HEK293 (cell line): ENCODE data around the gene FYTTD1.
A peak's percentile ranks its signal among the peaks of the same experiment; 100 is the strongest.

Source experiments
- BCL11A ChIP-seq: fragments of 450-650 bp; formaldehyde crosslinking; IDR thresholded peaks from 2 replicates; pipeline ENCODE4 v1.5.1; 2016; ENCODE audit warnings: low read depth, missing biosample characterization, missing genetic modification characterization
- BCL6B ChIP-seq: fragments of 450-650 bp; formaldehyde crosslinking; IDR thresholded peaks from 2 replicates; pipeline ENCODE4 v1.5.1; 2017; ENCODE audit warnings: missing biosample characterization, missing genetic modification characterization
- GFI1B ChIP-seq: fragments of 450-650 bp; formaldehyde crosslinking; IDR thresholded peaks from 2 replicates; pipeline ENCODE4 v1.5.1; 2016; ENCODE audit warnings: missing biosample characterization, missing genetic modification characterization
- GLI2 ChIP-seq: fragments of 450-650 bp; formaldehyde crosslinking; IDR thresholded peaks from 2 replicates; pipeline ENCODE4; 2017; ENCODE audit warnings: missing biosample characterization, missing genetic modification characterization, low read depth, borderline replicate concordance
- GLI4 ChIP-seq: fragments of 450-650 bp; formaldehyde crosslinking; IDR thresholded peaks from 2 replicates; pipeline ENCODE4 v1.5.1; 2016; ENCODE audit warnings: missing biosample characterization, missing genetic modification characterization
- PRDM10 ChIP-seq: fragments of 450-650 bp; formaldehyde crosslinking; IDR thresholded peaks from 2 replicates; pipeline ENCODE4 v1.5.1; 2016; ENCODE audit warnings: missing biosample characterization, missing genetic modification characterization
- SCRT2 ChIP-seq: fragments of 450-650 bp; formaldehyde crosslinking; IDR thresholded peaks from 2 replicates; pipeline ENCODE4 v1.5.1; 2016; ENCODE audit warnings: missing biosample characterization, missing genetic modification characterization
- ZBTB49 ChIP-seq: fragments of 450-650 bp; formaldehyde crosslinking; IDR thresholded peaks from 2 replicates; pipeline ENCODE4 v1.5.1; 2016; ENCODE audit warnings: missing biosample characterization, missing genetic modification characterization, low read depth
- ZBTB7A ChIP-seq: fragments of 450-650 bp; formaldehyde crosslinking; IDR thresholded peaks from 2 replicates; pipeline ENCODE4 v1.5.1; 2016; ENCODE audit warnings: low read depth, missing biosample characterization, missing genetic modification characterization
- ZFP37 ChIP-seq: fragments of 450-650 bp; formaldehyde crosslinking; IDR thresholded peaks from 2 replicates; pipeline ENCODE4 v1.5.1; 2016; ENCODE audit warnings: missing biosample characterization, missing genetic modification characterization
- ZNF155 ChIP-seq: fragments of 450-650 bp; formaldehyde crosslinking; IDR thresholded peaks from 2 replicates; pipeline ENCODE4 v1.5.1; 2016; ENCODE audit warnings: missing biosample characterization, missing genetic modification characterization
- ZNF169 ChIP-seq: fragments of 450-650 bp; formaldehyde crosslinking; IDR thresholded peaks from 2 replicates; pipeline ENCODE4 v1.5.1; 2016; ENCODE audit warnings: missing biosample characterization, missing genetic modification characterization
- ZNF18 ChIP-seq: fragments of 450-650 bp; formaldehyde crosslinking; IDR thresholded peaks from 2 replicates; pipeline ENCODE4 v1.5.1; 2016; ENCODE audit warnings: missing biosample characterization, missing genetic modification characterization
- ZNF223 ChIP-seq: fragments of 450-650 bp; formaldehyde crosslinking; IDR thresholded peaks from 2 replicates; pipeline ENCODE4 v1.5.1; 2016; ENCODE audit warnings: missing biosample characterization, missing genetic modification characterization
- ZNF280D ChIP-seq: fragments of 450-650 bp; formaldehyde crosslinking; IDR thresholded peaks from 2 replicates; pipeline ENCODE4 v1.5.1; 2016; ENCODE audit warnings: missing biosample characterization, missing genetic modification characterization
- ZNF292 ChIP-seq: fragments of 450-650 bp; formaldehyde crosslinking; IDR thresholded peaks from 2 replicates; pipeline ENCODE4 v1.5.1; 2016; ENCODE audit warnings: low read depth, missing biosample characterization, missing genetic modification characterization, borderline replicate concordance
- ZNF350 ChIP-seq: fragments of 450-650 bp; formaldehyde crosslinking; IDR thresholded peaks from 2 replicates; pipeline ENCODE4 v1.5.0; 2017; ENCODE audit warnings: missing biosample characterization, mild to moderate bottlenecking, missing genetic modification characterization
- ZNF544 ChIP-seq: fragments of 450-650 bp; formaldehyde crosslinking; IDR thresholded peaks from 2 replicates; pipeline ENCODE4 v1.5.0; 2017; ENCODE audit warnings: missing biosample characterization, missing genetic modification characterization
- ZNF580 ChIP-seq: fragments of 450-650 bp; formaldehyde crosslinking; IDR thresholded peaks from 2 replicates; pipeline ENCODE4 v1.5.1; 2016; ENCODE audit warnings: missing biosample characterization, missing genetic modification characterization
- ZNF645 ChIP-seq: fragments of 450-650 bp; formaldehyde crosslinking; IDR thresholded peaks from 2 replicates; pipeline ENCODE4; 2016; ENCODE audit warnings: missing biosample characterization, missing genetic modification characterization
- ZNF747 ChIP-seq: fragments of 450-650 bp; formaldehyde crosslinking; IDR thresholded peaks from 2 replicates; pipeline ENCODE4 v1.5.1; 2016; ENCODE audit warnings: missing biosample characterization, missing genetic modification characterization
- ZNF777 ChIP-seq: fragments of 450-650 bp; formaldehyde crosslinking; IDR thresholded peaks from 2 replicates; pipeline ENCODE4 v1.5.1; 2017; ENCODE audit warnings: missing biosample characterization, missing genetic modification characterization, borderline replicate concordance
- ZNF792 ChIP-seq: fragments of 450-650 bp; formaldehyde crosslinking; IDR thresholded peaks from 2 replicates; pipeline ENCODE4 v1.5.1; 2016; ENCODE audit warnings: missing biosample characterization, missing genetic modification characterization
- ZNF837 ChIP-seq: fragments of 450-650 bp; formaldehyde crosslinking; IDR thresholded peaks from 2 replicates; pipeline ENCODE4 v1.5.1; 2016; ENCODE audit warnings: missing biosample characterization, missing genetic modification characterization
- ZSCAN30 ChIP-seq: fragments of 450-650 bp; IDR thresholded peaks from 2 replicates; pipeline ENCODE4 v1.5.1; 2018; ENCODE audit warnings: missing biosample characterization, mild to moderate bottlenecking, missing genetic modification characterization, moderate library complexity

Gene FYTTD1

GRCh38 chr3:197791113-197791891 is 41.6 kb downstream of the FYTTD1 start, which contains the start of gene LRCH3 (continued):
- TF ChIP-seq ZBTB49 = no peak
- peak; percentile 65; the same call in 1 of the 2 replicates for TF ChIP-seq ZNF777 (tag by site-specific recombination)
- 0 out of 2 replicates have a peak, but pooled peaks have one; percentile 30 for TF ChIP-seq ZSCAN30 (tag by site-specific recombination)
- peak; percentile 84; the same call in 1 of the 2 replicates for TF ChIP-seq ZBTB7A (tag by site-specific recombination)
- no peak for TF ChIP-seq ZNF155 (tag by site-specific recombination)
- no peak for TF ChIP-seq ZNF223 (tag by site-specific recombination)
- no peak for TF ChIP-seq BCL6B (tag by site-specific recombination)
- 0 out of 2 replicates have a peak, but pooled peaks have one; percentile 20 for TF ChIP-seq ZNF580
- no peak for TF ChIP-seq ZNF747 (tag by site-specific recombination)
- TF ChIP-seq ZFP37 (tag by site-specific recombination) = no peak; the same call in 1 of the 2 replicates
- no peak for TF ChIP-seq ZNF544 (tag by site-specific recombination)
- TF ChIP-seq ZNF292 (tag by site-specific recombination) = no peak
- TF ChIP-seq GFI1B = no peak
- TF ChIP-seq ZNF350 = no peak
- no peak for TF ChIP-seq GLI2 (tag by site-specific recombination)
- peak; percentile 68 for TF ChIP-seq PRDM10 (tag by site-specific recombination)
- TF ChIP-seq ZNF792 (tag by site-specific recombination) = no peak
- no peak for TF ChIP-seq ZNF837
- TF ChIP-seq ZNF169 (tag by site-specific recombination) = no peak
- TF ChIP-seq ZNF280D = no peak
- TF ChIP-seq GLI4 (tag by site-specific recombination) = no peak
- TF ChIP-seq ZNF18 = 0 out of 2 replicates have a peak, but pooled peaks have one; percentile 22
- TF ChIP-seq SCRT2 (tag by site-specific recombination) = no peak
- no peak for TF ChIP-seq BCL11A (tag by site-specific recombination)
- no peak for TF ChIP-seq ZNF645 (tag by site-specific recombination)
